HG03039 (cell line): Measurements from ENCODE around the gene TRIO.

Source experiments
- ATAC-seq: cut with Tn5 transposase; IDR thresholded peaks from one replicate; pipeline ENCODE4 v1.9.1; 2021; ENCODE audit warnings: mild to moderate bottlenecking, moderate library complexity; ENCODE audit not compliant: unreplicated experiment

TRIO gene

GRCh38 chr5:14260637-14261036 is 117.5 kb downstream of the TRIO start:
- no peak for ATAC-seq

GRCh38 chr5:14261235-14261634 is 118.1 kb downstream of the TRIO start:
- ATAC-seq, result peak; percentile 25

GRCh38 chr5:14261856-14262611 is 118.9 kb downstream of the TRIO start:
- ATAC-seq, result no peak

- no peak for ATAC-seq
These were observed 120.0 kb downstream of the TRIO start for GRCh38 chr5:14263113-14263512.

DNA sequence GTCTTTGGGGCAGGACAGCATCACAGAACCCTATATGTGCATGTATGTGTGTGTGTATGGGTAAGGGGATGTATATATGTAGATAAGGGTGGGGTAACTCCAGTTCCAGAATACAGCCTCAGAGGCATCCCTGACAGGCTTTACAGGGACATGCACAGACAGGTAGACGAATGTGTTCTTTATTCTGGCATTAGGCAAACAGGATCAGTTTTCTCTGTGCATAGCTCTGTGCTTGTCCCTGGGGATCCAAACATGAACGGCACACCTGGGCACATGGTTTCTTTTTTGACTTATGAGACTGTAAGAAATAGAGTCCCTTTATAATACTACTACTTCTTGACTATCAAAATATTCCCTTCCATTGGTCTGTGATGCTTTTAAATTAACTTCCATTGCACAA is 120.6 kb downstream of the TRIO start:
- no peak for ATAC-seq

DNA sequence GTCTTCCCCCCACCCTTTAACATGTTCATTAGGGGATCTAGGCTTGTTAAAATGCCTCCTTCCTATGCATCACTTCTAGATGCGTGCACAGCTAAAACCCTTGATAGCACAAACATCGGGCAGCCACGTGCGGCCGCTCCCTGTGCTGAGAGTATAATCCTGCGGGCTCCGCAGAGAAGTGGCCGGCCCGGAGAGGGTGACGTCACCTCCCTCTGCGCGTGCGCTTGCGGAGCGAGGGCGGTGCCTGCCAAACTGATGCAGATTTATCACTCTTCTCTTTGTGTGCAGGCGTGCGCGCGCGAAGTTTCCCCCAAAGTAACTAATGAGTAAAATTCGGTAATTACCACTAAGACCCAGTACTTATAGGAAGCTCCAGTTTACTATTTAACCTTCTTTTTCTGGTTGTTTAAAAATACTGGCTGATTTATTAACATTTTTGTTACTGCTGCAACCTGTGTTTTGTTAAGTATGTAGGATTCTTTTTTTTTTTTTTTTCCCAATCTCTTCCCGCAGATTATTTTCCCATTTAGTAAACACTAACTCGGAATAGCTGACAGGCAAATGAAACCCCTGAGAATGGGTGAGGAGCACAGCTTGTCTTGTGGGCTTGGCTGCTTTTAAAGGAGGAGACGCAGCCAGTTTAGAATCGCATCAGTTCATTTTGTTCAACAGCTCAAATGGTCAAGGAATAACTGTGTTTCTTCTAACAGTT is 121.6 kb downstream of the TRIO start:
- peak; percentile 83 for ATAC-seq

DNA sequence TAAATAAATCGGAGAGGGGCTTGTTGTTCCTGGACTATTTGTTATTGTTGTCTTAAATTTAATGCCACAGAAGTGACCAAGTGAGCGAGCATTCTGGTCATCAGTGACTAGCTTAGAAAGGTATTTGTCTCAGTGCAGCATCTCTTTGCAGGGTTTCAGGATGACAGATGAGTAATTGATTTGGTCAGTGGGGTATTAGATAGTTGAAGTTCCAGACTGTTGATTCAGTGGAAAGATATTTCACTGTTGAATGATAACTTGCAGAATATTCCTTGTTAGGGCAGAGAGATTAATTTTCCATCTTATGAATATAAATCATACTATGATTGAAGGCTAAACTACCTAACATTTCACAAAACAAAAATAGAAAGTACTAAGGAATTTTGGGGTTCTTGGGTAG is 122.4 kb downstream of the TRIO start:
- no peak for ATAC-seq

DNA sequence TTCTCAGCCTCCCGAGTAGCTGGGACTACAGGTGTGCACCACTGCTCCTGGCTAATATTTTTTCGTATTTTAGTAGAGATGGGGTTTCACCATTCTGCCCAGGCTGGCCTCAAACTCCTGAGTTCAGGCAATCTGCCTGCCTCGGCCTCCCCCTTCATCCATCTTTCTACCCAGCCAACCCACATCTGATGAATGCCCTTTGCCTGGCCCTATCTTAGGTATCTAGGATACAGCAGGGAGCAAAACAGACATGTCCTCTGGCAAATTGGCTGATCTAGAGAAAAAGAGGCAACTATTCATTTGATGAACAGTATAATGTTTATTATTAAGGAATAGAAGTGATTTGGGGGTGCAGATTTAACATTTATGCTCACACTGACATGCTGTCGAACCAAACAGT is 123.0 kb downstream of the TRIO start:
- no peak for ATAC-seq

GRCh38 chr5:14266686-14267085 is 123.5 kb downstream of the TRIO start:
- ATAC-seq, result no peak

DNA sequence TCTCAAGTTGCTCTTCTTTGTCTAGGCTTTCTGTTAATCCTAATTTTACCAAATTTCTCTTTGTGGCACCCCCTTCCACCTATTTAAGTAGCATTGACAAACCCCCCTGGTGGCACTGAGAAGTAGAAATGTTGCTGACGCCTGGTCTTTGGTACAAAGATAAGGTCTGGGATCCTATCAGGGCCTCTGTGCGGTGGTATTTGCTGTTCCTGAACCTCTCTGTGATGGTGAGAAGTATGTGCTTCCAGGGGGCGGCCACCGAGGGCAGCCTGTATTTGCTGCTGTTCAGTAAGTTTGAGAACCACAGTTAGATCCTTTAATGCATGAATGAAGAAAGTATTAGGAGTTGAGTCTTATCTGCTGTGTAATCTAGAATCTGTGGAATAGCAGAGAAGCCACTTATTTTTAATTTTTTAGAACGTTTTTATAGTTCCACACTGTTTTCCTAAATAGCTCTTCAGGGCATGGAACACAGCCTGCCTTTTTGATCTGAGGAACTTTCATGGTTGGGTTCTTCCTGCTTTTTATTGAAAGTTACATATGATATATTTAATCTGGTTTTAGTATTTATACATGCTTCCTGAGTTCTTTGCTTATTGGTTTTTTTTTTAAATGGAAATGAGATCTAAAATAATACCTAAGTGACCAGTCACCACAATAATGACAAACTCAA is 124.2 kb downstream of the TRIO start:
- no peak for ATAC-seq

- ATAC-seq, result no peak
These were observed 125.0 kb downstream of the TRIO start for GRCh38 chr5:14267991-14268708.

DNA sequence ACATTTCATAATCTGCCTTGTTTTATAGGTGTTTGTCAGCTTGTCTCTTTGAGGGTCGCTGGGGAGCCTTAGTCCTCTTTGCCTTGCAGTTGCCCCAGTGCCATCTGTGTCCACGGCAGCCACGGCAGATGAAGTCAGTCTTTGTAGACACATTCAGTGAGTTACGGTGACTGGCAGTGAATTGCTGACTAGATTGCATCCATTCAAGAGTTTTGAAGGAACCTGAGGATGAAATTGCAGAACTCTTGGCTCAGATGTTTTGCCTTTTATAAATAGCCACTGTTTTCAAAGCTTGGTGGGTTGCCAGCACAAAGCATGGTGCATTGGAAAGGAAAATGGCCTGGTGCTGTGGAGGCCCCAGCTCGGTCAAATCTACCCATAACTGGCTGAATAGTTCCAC is 125.6 kb downstream of the TRIO start:
- no peak for ATAC-seq

GRCh38 chr5:14269395-14269794 is 126.3 kb downstream of the TRIO start:
- no peak for ATAC-seq

DNA sequence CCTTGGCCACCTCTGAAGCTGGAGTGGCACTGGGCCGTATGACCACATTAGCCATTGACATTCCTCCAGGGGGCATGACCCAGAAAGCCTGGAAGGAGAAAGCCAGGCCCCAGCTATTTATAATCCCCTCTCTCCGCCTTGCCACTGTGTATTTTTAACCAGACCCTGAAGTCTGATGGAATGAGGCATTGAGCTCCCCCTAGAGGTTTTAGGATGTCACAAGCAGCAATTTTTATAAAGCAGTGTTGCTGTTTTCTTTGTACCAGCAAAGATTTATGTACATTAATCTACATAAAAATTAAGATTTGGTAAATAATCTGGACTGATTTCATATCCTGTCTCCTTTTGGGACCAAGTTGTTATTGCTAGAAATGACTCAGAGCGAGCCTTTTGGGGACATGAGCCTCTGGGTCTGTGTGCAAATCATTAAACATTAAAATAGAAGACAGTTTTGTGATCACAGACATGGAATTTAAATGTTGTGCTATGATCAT is 127.1 kb downstream of the TRIO start:
- ATAC-seq, result no peak

- no peak for ATAC-seq
These were observed 129.5 kb downstream of the TRIO start for GRCh38 chr5:14272548-14273205.

DNA sequence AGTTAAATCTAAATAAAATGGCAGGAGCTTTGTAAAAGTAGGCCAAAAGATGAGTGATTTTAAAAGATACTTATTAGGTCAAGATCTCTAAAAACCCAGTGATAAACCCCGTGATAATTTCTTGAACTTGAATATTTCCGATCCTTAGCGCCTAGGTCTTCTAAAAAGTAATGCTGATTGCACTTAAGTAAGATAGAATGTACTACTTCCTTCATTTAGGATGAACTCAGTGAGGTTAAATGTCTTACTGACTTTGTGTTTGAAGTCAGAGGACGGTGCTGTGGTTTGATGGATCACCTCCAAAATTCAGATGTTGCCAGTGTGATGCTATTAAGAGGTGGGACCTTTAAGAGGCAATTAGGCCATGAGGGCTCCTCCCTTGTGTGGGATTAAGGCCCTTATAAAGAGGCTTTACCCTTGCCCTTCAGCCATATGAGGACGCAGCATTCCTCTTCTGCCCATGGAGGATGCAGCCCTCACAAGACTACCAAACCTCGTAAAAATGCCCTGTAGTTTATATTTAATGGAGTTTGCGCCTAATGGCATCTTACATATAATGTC is 130.1 kb downstream of the TRIO start:
- no peak for ATAC-seq

- ATAC-seq, result no peak
These were observed 133.2 kb downstream of the TRIO start for GRCh38 chr5:14276380-14276779.

DNA sequence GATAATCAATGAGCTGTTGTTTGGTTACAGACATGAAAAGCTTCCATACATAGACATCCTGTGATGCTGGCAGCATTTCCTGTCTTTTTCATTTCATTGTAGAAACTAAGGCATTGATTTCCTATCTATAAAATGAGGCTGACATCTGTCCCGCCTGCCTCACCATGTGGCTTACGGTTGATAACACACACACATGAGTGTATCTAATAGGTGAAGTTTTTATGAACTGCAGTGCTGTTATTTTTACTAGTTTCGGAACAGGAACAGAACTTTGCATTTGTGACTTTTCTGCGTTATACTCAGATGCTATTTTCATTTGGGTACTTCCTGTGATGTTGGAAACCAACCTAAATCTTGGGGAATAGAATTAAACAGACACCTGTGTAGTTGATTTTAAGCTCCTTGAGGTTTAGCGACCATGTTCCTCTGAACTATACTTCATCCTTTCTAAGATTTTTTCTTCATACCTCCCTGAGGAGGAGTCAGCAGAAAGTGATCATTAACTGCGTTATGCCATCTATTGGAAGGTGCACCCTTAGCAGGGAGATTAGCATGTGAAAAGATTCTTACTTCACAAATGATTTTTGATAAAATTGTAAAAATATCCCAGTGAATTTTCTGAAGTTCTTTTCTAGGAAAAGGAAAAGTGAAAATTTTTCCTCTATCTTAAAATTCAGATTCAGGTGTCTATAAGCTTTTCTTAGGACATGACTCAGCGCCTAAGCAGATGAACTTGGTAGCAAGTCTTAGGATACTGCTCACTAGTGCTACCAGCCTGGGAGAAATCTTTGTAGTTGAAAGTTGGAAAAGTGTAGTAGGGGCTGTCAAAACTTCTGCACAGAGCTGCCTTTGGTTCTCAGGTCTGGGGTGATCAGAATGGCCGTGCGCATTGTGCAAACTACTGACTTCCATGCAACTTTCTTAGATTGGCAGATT is 134.5 kb downstream of the TRIO start:
- ATAC-seq, result no peak

DNA sequence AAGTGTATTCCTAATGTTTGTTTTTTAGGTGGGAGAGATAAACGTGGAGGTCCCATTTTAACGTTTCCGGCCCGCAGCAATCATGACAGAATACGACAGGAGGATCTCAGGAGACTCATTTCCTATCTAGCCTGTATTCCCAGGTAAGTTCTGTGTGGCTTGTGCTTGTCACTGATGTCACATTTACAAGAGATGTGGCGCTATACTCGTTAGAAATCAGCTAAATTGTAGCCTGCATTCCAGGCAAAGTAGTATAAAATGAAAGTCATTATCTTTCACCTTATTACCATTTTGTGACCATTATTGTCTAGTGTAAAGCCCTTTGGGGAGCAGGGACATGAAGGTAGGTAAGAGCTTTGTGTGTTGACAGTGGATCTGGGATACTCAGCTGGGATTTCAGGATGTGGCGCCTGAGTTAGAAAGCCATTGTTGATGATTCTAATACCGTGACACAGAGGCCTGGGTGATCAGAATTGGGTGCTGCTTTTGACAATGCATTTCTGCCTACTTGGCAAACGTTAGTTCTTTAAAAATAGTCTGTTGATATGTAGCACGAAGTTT is 137.2 kb downstream of the TRIO start:
- no peak for ATAC-seq
